ENCODE measurements around the gene PPP6R1. TPM values are rescaled to one million over a fixed set of nuclear protein-coding genes. Genes with fewer than 3 reads are reported as not detected.

Gene PPP6R1
- total and polyA plus RNA-seq, 2 experiments from 2014 or later: 37.1 to 76.0 TPM

- peaks cover 59% of the 10 kb centered on the region for H3K79me2 ChIP-seq
- WGBS (ENCODE audit: low lambda C conversion rate, missing lambda C conversion rate): 77% methylated on average over 10 of the region's 10 CpGs
- no peaks in the 10 kb centered on the region for H3K9me2 ChIP-seq (replicated peaks; ENCODE audit: insufficient read depth)
- H3K4me1 ChIP-seq (ENCODE audit: insufficient read depth): no peaks in the 10 kb centered on the region
- H3K9me3 ChIP-seq (ENCODE audit: low read depth): no peaks in the 10 kb centered on the region
- no peaks in the 10 kb centered on the region for H3K27me3 ChIP-seq
- H3K4me3 ChIP-seq: no peak overlapping the region
- no peaks in the 10 kb centered on the region for H3K36me3 ChIP-seq (replicated peaks; ENCODE audit: insufficient read depth, low read depth)
- no peak for TF ChIP-seq CTCF (IDR thresholded peaks at IDR 0.05; ENCODE audit: poor library complexity)
- TF ChIP-seq EZH2phosphoT487 (IDR thresholded peaks at IDR 0.05; ENCODE audit: low read depth, severe bottlenecking, unreplicated experiment): no peak
- no peak for TF ChIP-seq EZH2 (IDR thresholded peaks at IDR 0.05; ENCODE audit: borderline replicate concordance)
- no peak overlapping the region for H3K27ac ChIP-seq
- H2AFZ ChIP-seq: no peak overlapping the region
- no peak for DNase-seq (ENCODE audit: low spot score)
- H3K4me2 ChIP-seq: no peak overlapping the region
- H4K20me1 ChIP-seq (ENCODE audit: insufficient read depth, poor library complexity, severe bottlenecking): peaks cover 73% of the 10 kb centered on the region
Observed at GRCh38 chr19:55247621-55248099, 11.2 kb downstream of the PPP6R1 start.

GRCh38 chr19:55246462-55247451, 12.1 kb downstream of the PPP6R1 start:
- H3K27me3 ChIP-seq: no peaks in the 10 kb centered on the region
- 92% methylated on average over 40 of the region's 40 CpGs for whole genome bisulfite sequencing (ENCODE audit: low lambda C conversion rate, missing lambda C conversion rate)
- peaks cover 64% of the 10 kb centered on the region for H4K20me1 ChIP-seq (ENCODE audit: insufficient read depth, poor library complexity, severe bottlenecking)
- H3K79me2 ChIP-seq: peaks cover 50% of the 10 kb centered on the region
- H3K9me3 ChIP-seq (ENCODE audit: low read depth): no peaks in the 10 kb centered on the region
- H2AFZ ChIP-seq: no peak overlapping the region
- no peak overlapping the region for H3K4me2 ChIP-seq
- no peak for DNase-seq (ENCODE audit: low spot score)
- H3K4me1 ChIP-seq (ENCODE audit: insufficient read depth): no peaks in the 10 kb centered on the region
- no peaks in the 10 kb centered on the region for H3K36me3 ChIP-seq (replicated peaks; ENCODE audit: insufficient read depth, low read depth)
- H3K27ac ChIP-seq: no peak overlapping the region
- no peak overlapping the region for H3K4me3 ChIP-seq
- TF ChIP-seq EZH2 (IDR thresholded peaks at IDR 0.05; ENCODE audit: borderline replicate concordance) (no peak), CTCF (IDR thresholded peaks at IDR 0.05; ENCODE audit: poor library complexity) (no peak), EZH2phosphoT487 (IDR thresholded peaks at IDR 0.05; ENCODE audit: low read depth, severe bottlenecking, unreplicated experiment) (no peak)
- no peaks in the 10 kb centered on the region for H3K9me2 ChIP-seq (replicated peaks; ENCODE audit: insufficient read depth)

GRCh38 chr19:55245236-55245904, 13.4 kb downstream of the PPP6R1 start:
- TF ChIP-seq CTCF (IDR thresholded peaks at IDR 0.05; ENCODE audit: poor library complexity) (no peak), EZH2phosphoT487 (IDR thresholded peaks at IDR 0.05; ENCODE audit: low read depth, severe bottlenecking, unreplicated experiment) (no peak), EZH2 (IDR thresholded peaks at IDR 0.05; ENCODE audit: borderline replicate concordance) (no peak)
- Histone ChIP-seq H3K36me3 (replicated peaks; ENCODE audit: insufficient read depth, low read depth) (no peaks in the 10 kb centered on the region), H3K27ac (no peak overlapping the region), H3K4me3 (no peak overlapping the region), H2AFZ (no peak overlapping the region), H3K79me2 (peaks cover 36% of the 10 kb centered on the region), H3K4me1 (ENCODE audit: insufficient read depth) (no peaks in the 10 kb centered on the region), H3K9me3 (ENCODE audit: low read depth) (no peaks in the 10 kb centered on the region), H4K20me1 (ENCODE audit: insufficient read depth, poor library complexity, severe bottlenecking) (peaks cover 50% of the 10 kb centered on the region), H3K4me2 (no peak overlapping the region), H3K9me2 (replicated peaks; ENCODE audit: insufficient read depth) (no peaks in the 10 kb centered on the region), H3K27me3 (no peaks in the 10 kb centered on the region)
- no peak for DNase-seq (ENCODE audit: low spot score)
- WGBS (ENCODE audit: low lambda C conversion rate, missing lambda C conversion rate): 94% methylated on average over 19 of the region's 23 CpGs

Measured in hepatocyte (in vitro differentiated cells).